H1 (cell line): ENCODE results near the gene CCDC120. TPM values are rescaled to one million over a fixed set of nuclear protein-coding genes. Genes with fewer than 3 reads are reported as not detected.

Experiments used
- BACH1 ChIP-seq: IDR thresholded peaks from 2 replicates; pipeline ENCODE4 v1.6.1; 2012; ENCODE audit warnings: low read length, improper control_type of control experiment
- GABPA ChIP-seq: IDR thresholded peaks from 2 replicates; pipeline ENCODE4 v1.6.1; 2011; ENCODE audit warnings: mild to moderate bottlenecking, low read length, moderate library complexity, borderline replicate concordance; ENCODE audit not compliant: insufficient read depth
- JUND ChIP-seq: IDR thresholded peaks from 2 replicates; pipeline ENCODE4 v1.6.1; 2011; ENCODE audit warnings: mild to moderate bottlenecking, improper control_type of control experiment, low read length
- KDM4A ChIP-seq: IDR thresholded peaks from one replicate; pipeline ENCODE4 v1.7.1; 2012; ENCODE audit warnings: low read depth, mild to moderate bottlenecking, moderate library complexity, low read length, inconsistent platforms; ENCODE audit not compliant: severe bottlenecking
- TBP ChIP-seq: IDR thresholded peaks from 2 replicates; pipeline ENCODE4 v1.6.1; 2011; ENCODE audit warnings: low read depth, low read length, improper control_type of control experiment
- polyA plus RNA-seq, 7 experiments: library from polyadenylated mRNA; depleted of rRNA in 3 of 7; stranded (reverse) in 5 of 7; unstranded in 2 of 7; fragments of >200 nt in 5 of 7; fragments of 200-250 nt in 2 of 7; gene quantifications; 1 replicate in 5 of 7; 2 replicates in 1 of 7; 4 replicates in 1 of 7; pipeline versions ENCODE4 v1.2.1 to v1.2.3, GENCODE V29; 2011 to 2013; ENCODE audit warnings: missing spikeins in 2 of 7, mixed read lengths in 2 of 7
- total RNA-seq: library from RNA; stranded (reverse); fragmentation: NEBNext Ultra II Directional; extraction: Animal tissue kit (Norgen Biotek cat#: 25700); gene quantifications from 2 replicates; pipeline ENCODE4 v1.2.1, GENCODE V29; 2021

CCDC120 gene
- total and polyA plus RNA-seq, 2 of the 8 experiments (the other 6 are each of a cell fraction or from before 2014, with no cell fraction given) = 4.9 to 11.9 TPM

GRCh38 chrX:49079489-49080428 lies 21.0 kb downstream of the CCDC120 start, which contains the start of gene WDR45 (continued):
- TF ChIP-seq JUND (peak; percentile 88), GABPA (peak; percentile 57; the same call in 1 of the 2 replicates), BACH1 (no peak), TBP (peak; percentile 55; the same call in 1 of the 2 replicates), KDM4A (peak; percentile 13)
